ENCODE data around the gene NANOS1. TPM values are rescaled to one million over a fixed set of nuclear protein-coding genes. Genes with fewer than 3 reads are reported as not detected.

The NANOS1 gene
- total and polyA plus RNA-seq, 7 donors: 0.69 to 4.7 (median 3.9) TPM; not detected in 2

GRCh38 chr10:119073584-119073983 lies 44.1 kb downstream of the NANOS1 start:
- Histone ChIP-seq H3K4me1 (peaks cover 0 to 38% (median 21%) of the 10 kb centered on the region in 4 donors), H3K27me3 (no peaks in the 10 kb centered on the region), H3K27ac (no peak overlapping the region), H3K36me3 (peaks cover 14 to 48% (median 33%) of the 10 kb centered on the region in 4 donors), H3K4me3 (no peak overlapping the region), H3K9me3 (no peaks in the 10 kb centered on the region)
- no peak for DNase-seq
- WGBS, 2 donors: 78 to 85% methylated on average over 6 of the region's 6 CpGs
- intact Hi-C loops (cut with DNase I): no loop called here
- no peak for TF ChIP-seq EP300 (IDR thresholded peaks at IDR 0.05)
- TF ChIP-seq POLR2AphosphoS5 (IDR thresholded peaks at IDR 0.05): no peak
- TF ChIP-seq CTCF (IDR thresholded peaks at IDR 0.05): no peak
- no peak for TF ChIP-seq POLR2A (IDR thresholded peaks at IDR 0.05)

- DNase-seq: no peak
- H3K9me3 ChIP-seq: no peaks in the 10 kb centered on the region
- no peaks in the 10 kb centered on the region for H3K27me3 ChIP-seq
- WGBS, 2 donors: 6 to 32% methylated on average over 10 of the region's 10 CpGs
- no peak for TF ChIP-seq POLR2A (IDR thresholded peaks at IDR 0.05)
- no peak for TF ChIP-seq EP300 (IDR thresholded peaks at IDR 0.05)
- no peak for TF ChIP-seq POLR2AphosphoS5 (IDR thresholded peaks at IDR 0.05)
- no peak for TF ChIP-seq CTCF (IDR thresholded peaks at IDR 0.05)
- H3K4me1 ChIP-seq: peaks cover 0 to 44% (median 35%) of the 10 kb centered on the region in 4 donors
- no peaks in the 10 kb centered on the region for H3K36me3 ChIP-seq
- H3K27ac ChIP-seq: peak overlapping the region in 3 of 4 donors; percentile 96 to 98 (median 97)
- intact Hi-C loops (cut with DNase I): loop anchor here (5.0 kb wide), 1 partner anchor 46 kb away; no protein-coding TSS in a partner anchor
- peak overlapping the region in 3 of 4 donors; percentile 79 to 85 (median 79) for H3K4me3 ChIP-seq
These were observed 49.1 kb downstream of the NANOS1 start for GRCh38 chr10:119078422-119079179.

DNA sequence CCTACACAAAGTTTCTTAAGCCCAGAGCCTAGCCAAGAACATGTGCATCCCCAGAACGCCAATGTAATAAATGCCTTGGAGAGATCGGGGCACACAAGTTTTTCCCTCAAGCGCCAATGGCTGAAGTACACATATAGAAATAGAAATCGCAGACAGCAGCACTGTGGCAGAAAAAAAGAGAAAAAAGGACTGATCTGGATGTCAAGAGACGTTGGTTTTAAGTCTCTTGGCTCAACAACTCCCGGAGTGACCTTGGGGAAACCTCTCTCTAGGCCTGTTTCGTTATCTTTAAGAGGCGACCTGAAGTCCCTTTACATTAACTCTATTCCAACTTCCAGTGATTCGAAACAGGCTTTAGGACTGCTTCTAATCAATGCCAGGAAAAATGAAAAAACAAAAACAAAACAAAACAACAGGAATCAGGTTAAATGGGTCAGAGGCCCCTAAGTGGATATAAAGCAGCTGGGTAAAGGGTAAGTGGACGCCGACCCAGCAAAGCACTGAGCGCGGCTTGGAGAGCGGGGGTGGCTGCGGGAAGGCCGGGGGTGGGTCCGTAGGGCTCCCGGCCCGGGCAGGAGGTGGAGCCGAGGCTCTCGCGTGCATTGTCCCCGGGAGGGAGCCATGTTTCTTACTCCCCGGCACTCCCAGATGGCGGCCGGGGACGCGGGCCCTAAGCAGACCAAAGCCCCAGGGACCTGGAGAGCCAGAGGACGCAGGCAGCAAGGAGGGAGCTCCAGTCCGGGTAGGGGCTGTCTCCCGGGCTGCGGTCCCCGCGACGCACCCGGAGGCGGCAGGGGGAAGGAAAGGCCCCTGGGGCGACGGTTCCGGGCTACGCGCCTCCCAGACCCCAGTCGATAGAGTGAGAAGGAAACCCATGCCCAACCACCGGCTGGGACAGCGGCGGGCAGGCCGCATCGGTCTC lies 50.3 kb downstream of the NANOS1 start:
- TF ChIP-seq POLR2AphosphoS5 (IDR thresholded peaks at IDR 0.05) (peak in 3 of 4 donors; percentile 49 to 60 (median 54)), EP300 (IDR thresholded peaks at IDR 0.05) (no peak), POLR2A (IDR thresholded peaks at IDR 0.05) (peak; percentile 7 to 29), CTCF (IDR thresholded peaks at IDR 0.05) (no peak)
- peak overlapping the region; percentile 79 to 85 (median 81) for H3K4me3 ChIP-seq
- DNase-seq: peak; percentile 85
- peak overlapping the region; percentile 96 to 98 (median 98) for H3K27ac ChIP-seq
- peaks cover 0 to 41% (median 34%) of the 10 kb centered on the region in 4 donors for H3K4me1 ChIP-seq
- intact Hi-C loops (cut with DNase I): loop anchor here (1.0 to 5.0 kb wide), 2 partner anchors 24 to 48 kb away; partner anchors contain the start of gene DENND10
- no peaks in the 10 kb centered on the region for H3K36me3 ChIP-seq
- H3K27me3 ChIP-seq: no peaks in the 10 kb centered on the region
- H3K9me3 ChIP-seq: no peaks in the 10 kb centered on the region
- 0 to 1% methylated on average over 48 of the region's 48 CpGs for WGBS, 2 donors

- no peaks in the 10 kb centered on the region for H3K9me3 ChIP-seq
- WGBS, 2 donors: 0% methylated on average over 74 of the region's 74 CpGs
- peak within 1 kb of the TSS; percentile 79 to 85 (median 81) for H3K4me3 ChIP-seq
- TF ChIP-seq POLR2A (IDR thresholded peaks at IDR 0.05): peak; percentile 97
- TF ChIP-seq POLR2AphosphoS5 (IDR thresholded peaks at IDR 0.05): peak; percentile 92 to 99 (median 98)
- peak in 2 of 4 donors; percentile 21 to 60 for TF ChIP-seq EP300 (IDR thresholded peaks at IDR 0.05)
- TF ChIP-seq CTCF (IDR thresholded peaks at IDR 0.05): no peak
- no peaks in the 10 kb centered on the region for H3K27me3 ChIP-seq
- peaks cover 0 to 41% (median 34%) of the 10 kb centered on the region in 4 donors for H3K4me1 ChIP-seq
- no peaks in the 10 kb centered on the region for H3K36me3 ChIP-seq
- peak; percentile 95 for DNase-seq
- H3K27ac ChIP-seq: peak within 1 kb of the TSS; percentile 96 to 98 (median 98)
- intact Hi-C loops (cut with DNase I): loop anchor here (1.0 kb wide), 1 partner anchor 24 kb away; the partner anchor contains the start of gene DENND10
These were observed 51.2 kb downstream of the NANOS1 start, which contains the start of gene EIF3A for GRCh38 chr10:119080521-119081259. EIF3A (minus strand) TSS chr10:119080817; CDS start chr10:119080676, 141 bp downstream.

All from sigmoid colon (tissue), 7 donors.